DOHH2 (cell line): Measurements from ENCODE around the gene ACKR3.

Experiments
- CTCF ChIP-seq: fragments of 200-600 bp; sonication (generic); IDR thresholded peaks from one replicate; pipeline ENCODE4 v1.5.1; 2014; ENCODE audit warnings: antibody characterized with exemption, mild to moderate bottlenecking, low read depth, low read length; ENCODE audit not compliant: poor library complexity, severe bottlenecking
- EZH2phosphoT487 ChIP-seq: fragments of 200-600 bp; sonication (generic); IDR thresholded peaks from 2 replicates; pipeline ENCODE4 v1.6.1; 2017; ENCODE audit warnings: borderline replicate concordance, mild to moderate bottlenecking, antibody characterized with exemption, low read length, moderate library complexity, mixed read lengths

DNA sequence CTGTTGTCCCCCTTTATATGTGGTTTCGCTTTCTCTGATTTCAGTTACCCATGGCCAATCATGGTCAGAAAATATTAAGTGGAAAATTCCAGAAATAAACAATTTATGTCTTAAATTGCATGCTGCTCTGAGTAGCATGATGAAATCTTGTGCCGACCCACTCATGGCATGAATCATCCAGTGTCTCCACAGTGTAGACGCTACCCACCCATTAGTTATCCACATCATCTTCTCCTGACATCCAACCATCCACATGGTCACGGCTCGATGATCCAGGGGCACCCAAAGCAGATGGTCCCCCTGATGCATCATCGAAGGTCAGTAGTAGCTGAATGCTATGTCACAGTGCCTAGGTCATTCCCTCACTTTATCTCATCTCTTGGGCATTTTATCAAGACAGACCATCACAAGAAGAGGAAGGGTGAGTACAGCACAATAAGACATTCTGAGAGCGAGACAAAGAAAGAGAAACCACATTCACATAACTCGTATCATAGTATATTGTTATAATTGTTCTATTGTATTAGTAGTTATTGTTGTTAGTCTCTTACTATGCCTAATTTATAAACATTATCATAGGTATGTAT, 44.1 kb upstream of the ACKR3 start:
- TF ChIP-seq CTCF (no peak), EZH2phosphoT487 (no peak)
